Neural progenitor cell (in vitro differentiated cells): ENCODE data around the gene CEP76. TPM values are rescaled to one million over a fixed set of nuclear protein-coding genes. Genes with fewer than 3 reads are reported as not detected.

Experiments
- DNase-seq: peaks from one replicate; pipeline ENCODE4 v3.0.0-alpha.2; 2016; ENCODE audit warnings: low spot score
- H2AFZ ChIP-seq: fragments of 200-600 bp; sonication (generic); replicated peaks from 2 replicates; pipeline ENCODE4 v1.6.1; 2016; ENCODE audit warnings: antibody characterized with exemption
- H3F3A ChIP-seq: fragments of 200-600 bp; sonication (generic); 2 replicates; pipeline ENCODE4 v1.6.1; 2016; ENCODE audit warnings: antibody characterized with exemption, low read depth
- H3K27ac ChIP-seq: fragments of 200-600 bp; sonication (generic); 2 replicates; pipeline ENCODE4 v1.5.1; 2016; ENCODE audit warnings: mild to moderate bottlenecking
- H3K27me3 ChIP-seq: fragments of 200-600 bp; sonication (generic); 2 replicates; pipeline ENCODE4 v1.6.1; 2016; ENCODE audit warnings: mild to moderate bottlenecking, moderate library complexity
- H3K36me3 ChIP-seq: fragments of 200-600 bp; sonication (generic); 2 replicates; pipeline ENCODE4 v1.5.1; 2016
- H3K4me1 ChIP-seq: fragments of 200-600 bp; sonication (generic); 2 replicates; pipeline ENCODE4 v1.6.1; 2016; ENCODE audit warnings: mixed run types
- H3K4me2 ChIP-seq: fragments of 200-600 bp; sonication (generic); 2 replicates; pipeline ENCODE4 v1.6.1; 2016
- H3K4me3 ChIP-seq: fragments of 200-600 bp; sonication (generic); 2 replicates; pipeline ENCODE4 v1.5.1; 2016
- H3K79me2 ChIP-seq: fragments of 200-600 bp; sonication (generic); 2 replicates; pipeline ENCODE4 v1.6.1; 2016; ENCODE audit warnings: low read depth
- H3K9ac ChIP-seq: fragments of 200-600 bp; sonication (generic); 2 replicates; pipeline ENCODE4 v1.6.1; 2016
- H3K9me3 ChIP-seq: fragments of 200-600 bp; sonication (generic); 2 replicates; pipeline ENCODE4 v1.5.1; 2016; ENCODE audit warnings: low read depth
- H4K20me1 ChIP-seq: fragments of 200-600 bp; sonication (generic); 2 replicates; pipeline ENCODE4 v1.6.1; 2016; ENCODE audit warnings: low read depth
- H3K27ac Mint-ChIP-seq: 3 replicates; pipeline ENCODE4 v1.8.0; 2021; ENCODE audit warnings: mixed read lengths
- H3K27me3 Mint-ChIP-seq: 2 replicates; pipeline ENCODE4 v1.8.0; 2022; ENCODE audit warnings: low read depth, mild to moderate bottlenecking, inconsistent platforms, moderate library complexity, mixed read lengths; ENCODE audit not compliant: insufficient read depth
- H3K36me3 Mint-ChIP-seq: 3 replicates; pipeline ENCODE4 v1.8.0; 2021; ENCODE audit warnings: mixed read lengths
- H3K4me1 Mint-ChIP-seq: 3 replicates; pipeline ENCODE4 v1.8.0; 2021; ENCODE audit warnings: mixed read lengths
- H3K4me3 Mint-ChIP-seq: 3 replicates; pipeline ENCODE4 v1.8.0; 2021; ENCODE audit warnings: mild to moderate bottlenecking, moderate library complexity, mixed read lengths
- H3K9me3 Mint-ChIP-seq: 3 replicates; pipeline ENCODE4 v1.8.0; 2020; ENCODE audit warnings: mixed read lengths
- EZH2 ChIP-seq: fragments of 200-600 bp; sonication (generic); IDR thresholded peaks from 2 replicates; pipeline ENCODE4 v1.6.1; 2017; ENCODE audit warnings: antibody characterized with exemption, mild to moderate bottlenecking, moderate library complexity
- EZH2phosphoT487 ChIP-seq: fragments of 200-600 bp; sonication (generic); IDR thresholded peaks from 2 replicates; pipeline ENCODE4 v1.6.1; 2017; ENCODE audit warnings: antibody characterized with exemption
- total RNA-seq: library from RNA; depleted of rRNA; stranded (reverse); fragments of >200 nt; gene quantifications from 2 replicates; pipeline ENCODE4 v1.2.3, GENCODE V29; 2015; ENCODE audit warnings: low replicate concordance
- TF ChIP-seq, protein P1 (sequence below): fragments of 200-600 bp; sonication (generic); IDR thresholded peaks from 2 replicates; pipeline ENCODE4 v1.5.1; 2017; ENCODE audit warnings: antibody characterized with exemption, mild to moderate bottlenecking

CEP76 gene
- total RNA-seq, 1 donor from 2014 or later, result 44.8 TPM

DNA sequence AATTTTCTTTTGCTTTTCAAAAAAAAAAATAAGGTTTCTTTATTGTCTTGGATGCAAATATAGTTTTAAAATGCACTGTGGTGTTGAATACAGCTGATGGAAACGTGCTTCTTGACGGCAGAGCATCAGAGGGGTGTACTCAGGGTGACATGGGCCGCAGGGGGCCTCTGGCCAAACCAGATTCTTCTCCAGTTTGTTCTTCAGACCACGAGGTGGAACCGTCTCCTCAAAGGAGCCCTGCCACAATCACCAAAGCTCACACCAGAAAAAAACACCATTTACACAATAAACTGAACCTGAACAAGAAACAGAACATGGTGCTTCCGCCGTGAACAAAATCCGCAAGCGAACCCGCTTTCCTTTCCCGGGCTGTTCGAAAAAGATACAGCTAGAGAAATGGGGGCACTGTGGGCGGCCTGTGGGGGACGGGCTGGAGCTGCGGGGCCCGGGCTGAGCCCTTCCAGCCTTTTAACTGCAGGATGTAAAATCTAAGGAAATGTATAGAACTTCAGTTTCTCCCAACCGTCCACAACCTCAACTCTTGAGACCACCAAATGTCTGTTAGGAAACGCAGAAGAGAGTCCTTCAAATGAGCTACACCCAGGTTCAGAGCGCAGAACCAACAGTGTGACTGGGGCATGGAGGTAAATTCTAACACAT is 34.9 kb upstream of the CEP76 start:
- Mint-ChIP-seq H3K9me3 (peaks cover 2% of the 10 kb centered on the region), H3K4me1 (no peaks in the 10 kb centered on the region), H3K27ac (no peak overlapping the region), H3K36me3 (no peaks in the 10 kb centered on the region), H3K27me3 (peaks cover 3% of the 10 kb centered on the region), H3K4me3 (no peak overlapping the region)
- no peaks in the 10 kb centered on the region for H3F3A ChIP-seq
- no peak overlapping the region for H3K9ac ChIP-seq
- no peaks in the 10 kb centered on the region for H3K27me3 ChIP-seq
- no peak for TF ChIP-seq EZH2phosphoT487
- TF ChIP-seq, protein P1, sequence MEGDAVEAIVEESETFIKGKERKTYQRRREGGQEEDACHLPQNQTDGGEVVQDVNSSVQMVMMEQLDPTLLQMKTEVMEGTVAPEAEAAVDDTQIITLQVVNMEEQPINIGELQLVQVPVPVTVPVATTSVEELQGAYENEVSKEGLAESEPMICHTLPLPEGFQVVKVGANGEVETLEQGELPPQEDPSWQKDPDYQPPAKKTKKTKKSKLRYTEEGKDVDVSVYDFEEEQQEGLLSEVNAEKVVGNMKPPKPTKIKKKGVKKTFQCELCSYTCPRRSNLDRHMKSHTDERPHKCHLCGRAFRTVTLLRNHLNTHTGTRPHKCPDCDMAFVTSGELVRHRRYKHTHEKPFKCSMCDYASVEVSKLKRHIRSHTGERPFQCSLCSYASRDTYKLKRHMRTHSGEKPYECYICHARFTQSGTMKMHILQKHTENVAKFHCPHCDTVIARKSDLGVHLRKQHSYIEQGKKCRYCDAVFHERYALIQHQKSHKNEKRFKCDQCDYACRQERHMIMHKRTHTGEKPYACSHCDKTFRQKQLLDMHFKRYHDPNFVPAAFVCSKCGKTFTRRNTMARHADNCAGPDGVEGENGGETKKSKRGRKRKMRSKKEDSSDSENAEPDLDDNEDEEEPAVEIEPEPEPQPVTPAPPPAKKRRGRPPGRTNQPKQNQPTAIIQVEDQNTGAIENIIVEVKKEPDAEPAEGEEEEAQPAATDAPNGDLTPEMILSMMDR, result no peak
- TF ChIP-seq EZH2, result no peak
- no peaks in the 10 kb centered on the region for H3K9me3 ChIP-seq
- H4K20me1 ChIP-seq, result no peaks in the 10 kb centered on the region
- H3K4me1 ChIP-seq, result no peaks in the 10 kb centered on the region
- no peaks in the 10 kb centered on the region for H3K36me3 ChIP-seq
- H3K27ac ChIP-seq, result no peak overlapping the region
- H3K79me2 ChIP-seq, result no peaks in the 10 kb centered on the region
- H2AFZ ChIP-seq, result no peak overlapping the region
- H3K4me2 ChIP-seq, result no peak overlapping the region
- DNase-seq, result no peak
- H3K4me3 ChIP-seq, result no peak overlapping the region

DNA sequence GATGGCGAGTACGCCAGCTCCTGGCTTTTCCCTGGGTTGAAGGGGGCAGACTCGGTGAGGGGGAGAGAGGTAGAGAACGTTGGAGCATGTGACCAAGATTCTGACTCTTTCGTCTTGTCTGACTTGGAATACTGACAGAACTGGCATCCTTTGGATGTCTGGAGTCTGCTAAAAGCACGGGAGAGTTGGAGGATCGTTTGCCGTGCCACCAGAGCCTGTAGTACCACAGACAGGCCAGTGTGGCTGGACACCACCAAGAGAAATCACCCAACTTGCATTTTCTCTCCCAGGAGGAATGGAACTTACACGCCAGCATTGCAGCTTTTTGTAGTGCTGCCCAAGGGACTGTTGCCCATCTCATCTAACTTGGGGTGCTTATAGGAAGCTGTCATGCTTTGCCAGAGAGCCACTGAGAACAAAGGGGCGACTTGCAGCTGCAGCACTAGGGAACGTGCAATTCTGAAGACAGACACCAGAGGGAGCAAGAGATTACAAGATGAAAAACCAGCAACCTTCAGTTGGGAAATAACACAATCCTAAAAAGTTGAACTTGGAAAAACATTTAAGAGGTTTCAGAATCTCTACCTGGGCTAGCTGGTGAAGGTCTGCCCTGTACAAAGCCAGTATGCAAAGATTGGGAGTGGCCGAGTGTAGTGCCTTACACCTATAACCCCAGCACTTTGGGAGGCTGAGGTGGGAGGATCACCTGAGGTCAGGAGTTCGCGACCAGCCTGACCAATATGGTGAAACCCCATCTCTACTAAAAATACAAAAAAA is 24.4 kb upstream of the CEP76 start:
- Histone ChIP-seq H2AFZ (no peak overlapping the region), H4K20me1 (no peaks in the 10 kb centered on the region), H3K27ac (no peak overlapping the region), H3K79me2 (no peaks in the 10 kb centered on the region), H3K9ac (no peak overlapping the region), H3K4me3 (no peak overlapping the region), H3F3A (peaks cover 8% of the 10 kb centered on the region), H3K4me2 (no peak overlapping the region), H3K9me3 (no peaks in the 10 kb centered on the region), H3K27me3 (no peaks in the 10 kb centered on the region), H3K4me1 (no peaks in the 10 kb centered on the region), H3K36me3 (peaks cover 5% of the 10 kb centered on the region)
- Mint-ChIP-seq H3K9me3 (peaks cover 15% of the 10 kb centered on the region), H3K27ac (no peak overlapping the region), H3K4me3 (no peak overlapping the region), H3K36me3 (peaks cover 16% of the 10 kb centered on the region), H3K27me3 (no peaks in the 10 kb centered on the region), H3K4me1 (no peaks in the 10 kb centered on the region)
- TF ChIP-seq, protein P1, result peak; percentile 93
- TF ChIP-seq EZH2, result no peak
- peak; percentile 84 for DNase-seq

DNA sequence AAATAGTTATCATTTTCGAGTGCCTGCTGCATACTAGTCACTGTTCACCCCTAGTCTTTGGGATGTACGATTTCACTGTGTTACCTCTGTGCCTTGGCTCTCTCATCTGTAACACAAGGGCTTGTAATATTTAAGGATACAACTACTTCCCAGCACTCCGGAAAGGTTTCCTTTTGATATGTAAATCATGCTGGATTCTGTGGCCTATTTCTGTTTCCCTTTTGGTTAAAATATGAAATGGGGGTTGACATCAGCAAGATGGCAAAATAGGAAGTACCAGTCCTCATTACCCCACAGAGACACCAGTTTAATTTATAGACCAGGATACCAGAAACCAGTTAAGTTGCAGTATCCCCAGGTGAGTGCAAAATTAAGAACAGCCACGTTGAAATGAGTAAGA is 23.8 kb upstream of the CEP76 start:
- Mint-ChIP-seq H3K9me3 (peaks cover 12% of the 10 kb centered on the region), H3K4me1 (no peaks in the 10 kb centered on the region), H3K27me3 (no peaks in the 10 kb centered on the region), H3K27ac (no peak overlapping the region), H3K36me3 (peaks cover 17% of the 10 kb centered on the region), H3K4me3 (no peak overlapping the region)
- Histone ChIP-seq H3K4me3 (no peak overlapping the region), H2AFZ (no peak overlapping the region), H3K9me3 (no peaks in the 10 kb centered on the region), H3F3A (peaks cover 8% of the 10 kb centered on the region), H3K4me2 (no peak overlapping the region), H3K36me3 (peaks cover 5% of the 10 kb centered on the region), H3K27ac (no peak overlapping the region), H3K79me2 (no peaks in the 10 kb centered on the region), H3K9ac (no peak overlapping the region), H4K20me1 (no peaks in the 10 kb centered on the region), H3K4me1 (no peaks in the 10 kb centered on the region), H3K27me3 (no peaks in the 10 kb centered on the region)
- TF ChIP-seq, protein P1, result no peak
- TF ChIP-seq EZH2phosphoT487 (no peak), EZH2 (no peak)
- no peak for DNase-seq
